CD4-positive, alpha-beta T cell (primary cell): ENCODE data around the gene ICA1. TPM values are rescaled to one million over a fixed set of nuclear protein-coding genes. Genes with fewer than 3 reads are reported as not detected.

Experiments
- ATAC-seq: fragments of 200-7000 bp; cut with Tn5 transposase; one replicate; pipeline ENCODE4 v1.10.0; 2022; ENCODE audit warnings: mild to moderate bottlenecking; ENCODE audit not compliant: poor library complexity
- CTCF ChIA-PET: fragments of 350-600 bp; sonication (Branson Sonifier 250); formaldehyde crosslinking; loops from one replicate; lab custom pipeline; 2021; ENCODE audit warnings: antibody characterized with exemption, inconsistent platforms; lab: Charles Lee
- POLR2A ChIA-PET: fragments of 350-600 bp; sonication (Branson Sonifier 250); formaldehyde crosslinking; loops from one replicate; lab custom pipeline; 2021; ENCODE audit warnings: antibody characterized with exemption, inconsistent platforms; lab: Charles Lee
- DNase-seq, 14 experiments: peaks; one replicate each; pipeline ENCODE4 v3.0.0-alpha.2; 2013 to 2020; ENCODE audit warnings: mixed read lengths in 2 of 14
- H3K27ac ChIP-seq, 2 donors: one replicate each; pipeline versions ENCODE4 v1.5.1 to v1.7.0; 2013; ENCODE audit warnings: low read length in 2 of 2, low read depth in 1 of 2, mild to moderate bottlenecking in 1 of 2
- H3K27me3 ChIP-seq, 2 experiments: 1 replicate in 1 of 2; 2 replicates in 1 of 2; pipeline versions ENCODE4 v1.6.1 to v1.7.0; 2013; ENCODE audit warnings: low read length in 2 of 2, control low read depth in 1 of 2, mild to moderate bottlenecking in 1 of 2, moderate library complexity in 1 of 2; ENCODE audit not compliant: insufficient read depth in 2 of 2, control insufficient read depth in 1 of 2
- H3K36me3 ChIP-seq: one replicate; pipeline ENCODE4 v1.6.1; 2013; ENCODE audit warnings: low read length, control low read depth; ENCODE audit not compliant: insufficient read depth
- H3K4me1 ChIP-seq: one replicate; pipeline ENCODE4 v1.6.1; 2013; ENCODE audit warnings: low read length, control low read depth; ENCODE audit not compliant: insufficient read depth
- H3K4me3 ChIP-seq: one replicate; pipeline ENCODE4 v1.5.1; 2013; ENCODE audit warnings: mild to moderate bottlenecking, low read length, moderate library complexity
- H3K9me3 ChIP-seq, 2 experiments: 1 replicate in 1 of 2; 2 replicates in 1 of 2; pipeline versions ENCODE4 v1.6.1 to v1.7.0; 2013; ENCODE audit warnings: low read length in 2 of 2, mild to moderate bottlenecking in 2 of 2, control low read depth in 1 of 2, moderate library complexity in 1 of 2; ENCODE audit not compliant: control insufficient read depth in 1 of 2, insufficient read depth in 1 of 2
- H3K27ac Mint-ChIP-seq: one replicate; pipeline ENCODE4 v1.8.0; 2020; ENCODE audit warnings: mixed read lengths
- H3K27me3 Mint-ChIP-seq: one replicate; pipeline ENCODE4 v1.8.0; 2021; ENCODE audit warnings: mixed read lengths
- H3K36me3 Mint-ChIP-seq: one replicate; pipeline ENCODE4 v1.8.0; 2021; ENCODE audit warnings: low read depth, mixed read lengths
- H3K4me1 Mint-ChIP-seq: one replicate; pipeline ENCODE4 v1.8.0; 2021; ENCODE audit warnings: low read depth, mixed read lengths
- H3K4me3 Mint-ChIP-seq: one replicate; pipeline ENCODE4 v1.8.0; 2020; ENCODE audit warnings: mild to moderate bottlenecking, mixed read lengths
- H3K9me3 Mint-ChIP-seq: one replicate; pipeline ENCODE4 v1.8.0; 2020; ENCODE audit warnings: mixed read lengths
- intact Hi-C, 2 experiments: fragments of 100-400 bp; cut with DNase I in 1 of 2; cut with micrococcal nuclease in 1 of 2; formaldehyde crosslinking; loops; one replicate each; pipeline versions ENCODE4 v1.15.1 to v1.9.0; 2023 to 2025; cut with DNase I, micrococcal nuclease
- total RNA-seq, 174 experiments: library from RNA in 2 of 174; stranded (reverse) in 2 of 174; gene quantifications; one replicate each; pipeline ENCODE4 v1.2.3 and lab custom pipeline; 2021 to 2026
- TF ChIP-seq, protein P1 (sequence below): fragments of 200-600 bp; IDR thresholded peaks from one replicate; pipeline ENCODE4 v1.8.0; 2022; ENCODE audit warnings: antibody characterized with exemption, mild to moderate bottlenecking

Gene ICA1
- total RNA-seq, 2 experiments from 2014 or later, result 0.95 to 1.7 TPM

DNA sequence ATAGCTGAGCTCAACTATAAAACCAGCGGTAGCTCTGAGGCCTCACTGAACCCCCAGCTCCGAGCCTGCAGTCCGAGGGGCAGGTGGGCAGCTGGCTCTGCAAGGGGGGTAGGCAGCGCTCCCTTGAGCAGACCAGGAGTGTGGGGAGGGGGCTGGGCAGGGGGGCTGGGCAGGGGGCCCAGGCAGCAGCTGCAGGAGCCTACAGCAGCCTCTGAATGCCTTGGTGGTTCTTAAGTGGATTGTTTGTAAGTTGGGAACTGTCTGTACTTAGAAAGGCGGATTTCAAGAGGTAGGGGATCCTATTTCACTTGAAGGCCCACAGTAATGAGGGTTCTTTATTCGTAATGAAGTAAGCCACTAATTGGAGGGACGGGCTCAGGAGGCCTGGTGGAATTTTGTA lies 72.3 kb downstream of the ICA1 start:
- H3K27me3 ChIP-seq, result no peaks in the 10 kb centered on the region

DNA sequence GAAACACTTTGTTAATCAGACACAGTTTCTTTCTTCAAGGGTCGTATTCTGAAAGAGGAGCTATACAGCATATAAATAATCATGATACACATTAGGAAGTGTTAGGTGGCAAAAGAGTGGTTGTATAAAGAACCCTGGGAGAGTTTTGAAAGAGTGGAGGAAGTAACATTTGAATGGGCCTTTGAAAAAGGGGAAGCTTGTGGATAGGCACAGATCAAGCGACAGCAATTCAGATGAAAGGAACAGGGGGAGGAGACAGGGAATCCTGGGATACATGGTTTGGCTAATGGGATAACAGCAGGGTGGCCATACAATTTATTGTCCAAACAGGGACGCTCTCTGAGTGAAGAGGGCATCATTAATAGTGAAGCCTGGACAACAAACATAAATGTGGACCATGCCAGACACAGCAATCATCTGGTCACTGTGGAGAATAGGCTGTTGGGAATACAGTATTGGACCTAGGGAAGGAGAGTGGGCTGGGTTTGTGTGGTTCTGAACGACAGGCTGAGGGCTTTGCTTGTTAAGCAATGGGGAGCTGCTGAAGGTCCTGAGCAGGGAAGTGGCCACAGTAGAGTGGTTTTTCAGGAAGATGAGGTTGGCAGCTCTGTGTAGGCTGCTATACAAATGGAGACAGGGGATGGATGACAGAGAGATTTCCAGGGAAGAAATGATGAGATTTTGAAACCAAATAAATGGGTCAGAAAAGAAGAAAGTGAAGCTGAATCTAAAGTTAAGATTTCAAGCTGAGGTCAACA lies 75.9 kb downstream of the ICA1 start:
- no peak overlapping the region for H3K4me3 ChIP-seq
- H3K27me3 Mint-ChIP-seq, result no peaks in the 10 kb centered on the region
- H3K4me1 ChIP-seq, result peaks cover 8% of the 10 kb centered on the region
- DNase-seq (no peak), ATAC-seq (no peak)
- no peak overlapping the region for H3K27ac Mint-ChIP-seq
- no peaks in the 10 kb centered on the region for H3K27me3 ChIP-seq
- peaks cover 45% of the 10 kb centered on the region for H3K4me1 Mint-ChIP-seq
- CTCF ChIA-PET, result interaction anchor here (0.6 to 1.2 kb wide), 2 partner anchors 178 to 505 kb away, joined by 3 read pairs; no protein-coding TSS in a partner anchor
- intact Hi-C loops, result no loop called here
- H3K27ac ChIP-seq, result no peak overlapping the region
- H3K9me3 Mint-ChIP-seq, result no peaks in the 10 kb centered on the region
- H3K9me3 ChIP-seq, result no peaks in the 10 kb centered on the region
- no peaks in the 10 kb centered on the region for H3K36me3 Mint-ChIP-seq
- POLR2A ChIA-PET, result interaction anchor here (1.0 to 1.1 kb wide), 2 partner anchors 10 to 54 kb away, joined by 3 read pairs; no protein-coding TSS in a partner anchor
- TF ChIP-seq, protein P1, sequence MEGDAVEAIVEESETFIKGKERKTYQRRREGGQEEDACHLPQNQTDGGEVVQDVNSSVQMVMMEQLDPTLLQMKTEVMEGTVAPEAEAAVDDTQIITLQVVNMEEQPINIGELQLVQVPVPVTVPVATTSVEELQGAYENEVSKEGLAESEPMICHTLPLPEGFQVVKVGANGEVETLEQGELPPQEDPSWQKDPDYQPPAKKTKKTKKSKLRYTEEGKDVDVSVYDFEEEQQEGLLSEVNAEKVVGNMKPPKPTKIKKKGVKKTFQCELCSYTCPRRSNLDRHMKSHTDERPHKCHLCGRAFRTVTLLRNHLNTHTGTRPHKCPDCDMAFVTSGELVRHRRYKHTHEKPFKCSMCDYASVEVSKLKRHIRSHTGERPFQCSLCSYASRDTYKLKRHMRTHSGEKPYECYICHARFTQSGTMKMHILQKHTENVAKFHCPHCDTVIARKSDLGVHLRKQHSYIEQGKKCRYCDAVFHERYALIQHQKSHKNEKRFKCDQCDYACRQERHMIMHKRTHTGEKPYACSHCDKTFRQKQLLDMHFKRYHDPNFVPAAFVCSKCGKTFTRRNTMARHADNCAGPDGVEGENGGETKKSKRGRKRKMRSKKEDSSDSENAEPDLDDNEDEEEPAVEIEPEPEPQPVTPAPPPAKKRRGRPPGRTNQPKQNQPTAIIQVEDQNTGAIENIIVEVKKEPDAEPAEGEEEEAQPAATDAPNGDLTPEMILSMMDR, result no peak
- H3K36me3 ChIP-seq, result no peaks in the 10 kb centered on the region
- no peak overlapping the region for H3K4me3 Mint-ChIP-seq

More for the DNA sequence above, 72.3 kb downstream of the ICA1 start:
- no peaks in the 10 kb centered on the region for H3K9me3 Mint-ChIP-seq
- no peaks in the 10 kb centered on the region for H3K27me3 Mint-ChIP-seq
- no peaks in the 10 kb centered on the region for H3K36me3 Mint-ChIP-seq
- Histone ChIP-seq H3K4me3 (no peak overlapping the region), H3K9me3 (no peaks in the 10 kb centered on the region), H3K36me3 (no peaks in the 10 kb centered on the region), H3K4me1 (peaks cover 8% of the 10 kb centered on the region), H3K27ac (no peak overlapping the region)
- ATAC-seq (no peak), DNase-seq (no peak)
- H3K27ac Mint-ChIP-seq, result no peak overlapping the region
- peaks cover 34% of the 10 kb centered on the region for H3K4me1 Mint-ChIP-seq
- ChIA-PET CTCF (interaction anchor here (0.6 to 1.6 kb wide), 20 partner anchors 10 to 594 kb away, joined by 3 to 11 read pairs (median 4); partner anchors contain the start of gene UMAD1), POLR2A (interaction anchor here (0.7 to 3.3 kb wide), 12 partner anchors 12 to 549 kb away, joined by 3 to 33 read pairs (median 6); partner anchors contain the start of genes GLCCI1 and UMAD1)
- H3K4me3 Mint-ChIP-seq, result no peak overlapping the region
- TF ChIP-seq, protein P1, result no peak
- intact Hi-C loops, result loop anchor here (1.0 to 10.0 kb wide), 8 partner anchors 63 to 594 kb away; partner anchors contain the start of gene GLCCI1 (in 1 of the 2)

DNA sequence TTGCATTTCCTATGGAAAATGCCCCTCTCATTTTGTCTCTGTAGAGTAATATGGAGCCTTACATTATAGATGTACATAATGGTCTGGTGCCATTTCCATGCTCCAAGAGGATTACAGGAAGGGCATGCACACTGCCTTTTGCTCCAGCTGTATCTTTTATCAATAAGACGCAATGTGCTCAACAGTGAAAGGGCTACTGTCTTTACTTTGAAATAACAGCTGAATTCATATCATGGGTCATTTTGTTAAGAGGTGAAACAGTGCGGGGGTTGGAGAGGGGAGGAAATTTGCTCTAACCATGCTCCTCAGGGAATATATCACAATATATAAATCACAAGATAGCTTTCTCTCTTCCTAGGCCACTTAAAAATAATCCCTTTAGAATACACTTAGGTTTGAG lies 77.7 kb downstream of the ICA1 start:
- Mint-ChIP-seq H3K27me3 (no peaks in the 10 kb centered on the region), H3K4me3 (no peak overlapping the region), H3K27ac (no peak overlapping the region), H3K9me3 (no peaks in the 10 kb centered on the region), H3K4me1 (peaks cover 41% of the 10 kb centered on the region), H3K36me3 (no peaks in the 10 kb centered on the region)
- Histone ChIP-seq H3K27me3 (no peaks in the 10 kb centered on the region), H3K36me3 (no peaks in the 10 kb centered on the region), H3K9me3 (no peaks in the 10 kb centered on the region), H3K4me1 (peaks cover 5% of the 10 kb centered on the region), H3K27ac (no peak overlapping the region), H3K4me3 (no peak overlapping the region)
- ATAC-seq (no peak), DNase-seq (no peak)
- ChIA-PET CTCF (no interaction called here), POLR2A (interaction anchor here (0.7 to 2.0 kb wide), 2 partner anchors 8 to 58 kb away, joined by 3 to 4 read pairs; no protein-coding TSS in a partner anchor)
- TF ChIP-seq, protein P1, result no peak
- intact Hi-C loops, result loop anchor here in 1 of 2 experiments (5.0 kb wide), 1 partner anchor 207 kb away; no protein-coding TSS in a partner anchor
